Astrocyte (in vitro differentiated cells and primary cell): ENCODE results near the gene NPAT. TPM values are rescaled to one million over a fixed set of nuclear protein-coding genes. Genes with fewer than 3 reads are reported as not detected.

ENCODE experiments used
- DNase-seq: peaks from one replicate; pipeline ENCODE4 v3.0.0-alpha.2; 2010; ENCODE audit warnings: low read depth
- FAIRE-seq: peaks from 2 replicates; lab custom pipeline; 2011; peaks lifted over from hg19 to GRCh38; lab: Jason Lieb, UNC
- H2AFZ ChIP-seq: 2 replicates; pipeline ENCODE4 v1.6.0; 2012; ENCODE audit warnings: low read depth, low read length, inconsistent platforms
- H3K27ac ChIP-seq: 2 replicates; pipeline ENCODE4 v1.5.1; 2011; ENCODE audit warnings: low read depth, low read length, inconsistent platforms
- H3K27me3 ChIP-seq: 2 replicates; pipeline ENCODE4 v1.6.0; 2011; ENCODE audit warnings: low read length, inconsistent platforms; ENCODE audit not compliant: insufficient read depth
- H3K36me3 ChIP-seq: 2 replicates; pipeline ENCODE4 v1.5.1; 2011; ENCODE audit warnings: low read length, inconsistent platforms; ENCODE audit not compliant: insufficient read depth
- H3K4me1 ChIP-seq: 2 replicates; pipeline ENCODE4 v1.5.1; 2011; ENCODE audit warnings: low read length, inconsistent platforms; ENCODE audit not compliant: insufficient read depth
- H3K4me2 ChIP-seq: 2 replicates; pipeline ENCODE4 v1.6.0; 2012; ENCODE audit warnings: low read length, inconsistent platforms
- H3K4me3 ChIP-seq: 2 replicates; pipeline ENCODE4 v1.5.1; 2011; ENCODE audit warnings: low read depth, mild to moderate bottlenecking, low read length, inconsistent platforms; ENCODE audit not compliant: insufficient read depth
- H3K79me2 ChIP-seq: 2 replicates; pipeline ENCODE4 v1.6.0; 2012; ENCODE audit warnings: mild to moderate bottlenecking, low read length, inconsistent platforms; ENCODE audit not compliant: insufficient read depth
- H3K9ac ChIP-seq: 2 replicates; pipeline ENCODE4 v1.6.0; 2012; ENCODE audit warnings: mild to moderate bottlenecking, low read length, inconsistent platforms
- H3K9me3 ChIP-seq: 2 replicates; pipeline ENCODE4 v1.5.1; 2012; ENCODE audit warnings: low read depth, mild to moderate bottlenecking, low read length, inconsistent platforms; ENCODE audit not compliant: insufficient read depth
- H4K20me1 ChIP-seq: 2 replicates; pipeline ENCODE4 v1.6.0; 2012; ENCODE audit warnings: low read length, inconsistent platforms; ENCODE audit not compliant: insufficient read depth
- H3K27ac Mint-ChIP-seq: one replicate; pipeline ENCODE4 v1.8.0; 2021; ENCODE audit warnings: mild to moderate bottlenecking, mixed read lengths; ENCODE audit not compliant: unreplicated experiment
- H3K27me3 Mint-ChIP-seq: one replicate; pipeline ENCODE4 v1.8.0; 2021; ENCODE audit warnings: low read depth, mixed read lengths; ENCODE audit not compliant: unreplicated experiment
- H3K36me3 Mint-ChIP-seq: one replicate; pipeline ENCODE4 v1.8.0; 2021; ENCODE audit warnings: low read depth, mixed read lengths; ENCODE audit not compliant: unreplicated experiment
- H3K4me1 Mint-ChIP-seq: one replicate; pipeline ENCODE4 v1.8.0; 2021; ENCODE audit warnings: low read depth, mixed read lengths; ENCODE audit not compliant: unreplicated experiment
- H3K4me3 Mint-ChIP-seq: one replicate; pipeline ENCODE4 v1.8.0; 2021; ENCODE audit warnings: mild to moderate bottlenecking, moderate library complexity, mixed read lengths; ENCODE audit not compliant: unreplicated experiment
- H3K9me3 Mint-ChIP-seq: one replicate; pipeline ENCODE4 v1.8.0; 2021; ENCODE audit warnings: mild to moderate bottlenecking, mixed read lengths; ENCODE audit not compliant: unreplicated experiment
- EZH2 ChIP-seq: IDR thresholded peaks from 2 replicates; pipeline ENCODE4 v1.6.1; 2012; ENCODE audit warnings: mild to moderate bottlenecking, low read length, inconsistent platforms; ENCODE audit not compliant: insufficient read depth
- total RNA-seq: library from RNA; stranded (reverse); gene quantifications from 2 replicates; pipeline ENCODE4 v1.2.1, GENCODE V29; 2021
- TF ChIP-seq, protein P1 (sequence below): IDR thresholded peaks from 2 replicates; pipeline ENCODE4 v1.5.1; 2011; ENCODE audit warnings: low read depth, mild to moderate bottlenecking, inconsistent platforms, low read length, moderate library complexity; ENCODE audit not compliant: insufficient read depth

The NPAT gene
- total RNA-seq, 1 donor from 2014 or later = 10.4 TPM

DNA sequence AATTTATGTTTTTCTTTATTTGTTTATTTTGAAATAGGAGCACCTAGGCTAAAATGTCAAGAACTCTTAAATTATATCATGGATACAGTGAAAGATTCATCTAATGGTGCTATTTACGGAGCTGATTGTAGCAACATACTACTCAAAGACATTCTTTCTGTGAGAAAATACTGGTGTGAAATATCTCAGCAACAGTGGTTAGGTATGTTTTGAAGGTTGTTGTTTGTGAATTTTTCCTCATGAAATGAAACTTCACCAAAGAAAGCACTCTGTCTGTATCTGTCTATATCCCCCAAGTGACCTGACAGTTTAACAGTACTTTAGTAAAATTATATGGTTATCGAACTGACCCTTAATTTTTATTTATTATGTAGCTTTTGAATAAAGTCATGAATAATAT lies 13.2 kb upstream of the NPAT start:
- no peaks in the 10 kb centered on the region for H3K9me3 ChIP-seq
- no peaks in the 10 kb centered on the region for H3K27me3 Mint-ChIP-seq
- no peak overlapping the region for H2AFZ ChIP-seq
- no peak overlapping the region for H3K4me3 Mint-ChIP-seq
- H3K79me2 ChIP-seq = no peaks in the 10 kb centered on the region
- no peak for TF ChIP-seq EZH2
- TF ChIP-seq, protein P1, sequence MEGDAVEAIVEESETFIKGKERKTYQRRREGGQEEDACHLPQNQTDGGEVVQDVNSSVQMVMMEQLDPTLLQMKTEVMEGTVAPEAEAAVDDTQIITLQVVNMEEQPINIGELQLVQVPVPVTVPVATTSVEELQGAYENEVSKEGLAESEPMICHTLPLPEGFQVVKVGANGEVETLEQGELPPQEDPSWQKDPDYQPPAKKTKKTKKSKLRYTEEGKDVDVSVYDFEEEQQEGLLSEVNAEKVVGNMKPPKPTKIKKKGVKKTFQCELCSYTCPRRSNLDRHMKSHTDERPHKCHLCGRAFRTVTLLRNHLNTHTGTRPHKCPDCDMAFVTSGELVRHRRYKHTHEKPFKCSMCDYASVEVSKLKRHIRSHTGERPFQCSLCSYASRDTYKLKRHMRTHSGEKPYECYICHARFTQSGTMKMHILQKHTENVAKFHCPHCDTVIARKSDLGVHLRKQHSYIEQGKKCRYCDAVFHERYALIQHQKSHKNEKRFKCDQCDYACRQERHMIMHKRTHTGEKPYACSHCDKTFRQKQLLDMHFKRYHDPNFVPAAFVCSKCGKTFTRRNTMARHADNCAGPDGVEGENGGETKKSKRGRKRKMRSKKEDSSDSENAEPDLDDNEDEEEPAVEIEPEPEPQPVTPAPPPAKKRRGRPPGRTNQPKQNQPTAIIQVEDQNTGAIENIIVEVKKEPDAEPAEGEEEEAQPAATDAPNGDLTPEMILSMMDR = no peak
- no peaks in the 10 kb centered on the region for H3K4me1 ChIP-seq
- peaks cover 2% of the 10 kb centered on the region for H4K20me1 ChIP-seq
- H3K36me3 ChIP-seq = peaks cover 22% of the 10 kb centered on the region
- FAIRE-seq (no peak), DNase-seq (no peak)
- H3K9me3 Mint-ChIP-seq = no peaks in the 10 kb centered on the region
- no peak overlapping the region for H3K27ac ChIP-seq
- H3K27me3 ChIP-seq = no peaks in the 10 kb centered on the region
- H3K36me3 Mint-ChIP-seq = peaks cover 5% of the 10 kb centered on the region
- no peak overlapping the region for H3K4me2 ChIP-seq
- no peak overlapping the region for H3K9ac ChIP-seq
- H3K27ac Mint-ChIP-seq = no peak overlapping the region
- no peak overlapping the region for H3K4me3 ChIP-seq
- H3K4me1 Mint-ChIP-seq = peaks cover 7% of the 10 kb centered on the region

DNA sequence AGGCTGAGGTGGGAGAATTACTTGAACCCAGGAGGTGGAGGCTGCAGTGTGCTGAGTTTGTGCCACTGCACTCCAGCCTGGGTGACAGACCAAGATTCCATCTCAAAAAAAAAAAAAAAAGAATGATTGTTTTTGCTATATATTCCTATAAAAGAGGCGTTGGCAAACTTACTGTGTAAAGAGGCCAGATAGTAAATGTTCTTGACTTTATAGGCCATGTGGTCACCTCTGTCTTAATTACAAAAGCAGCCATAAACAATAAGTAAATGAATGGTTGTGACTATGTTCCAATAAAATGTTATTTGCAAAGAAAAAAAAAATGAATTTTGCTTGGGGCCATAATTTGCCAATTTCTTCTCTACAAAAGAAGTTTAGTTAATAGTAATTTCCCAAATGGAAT lies 12.8 kb upstream of the NPAT start:
- Mint-ChIP-seq H3K27ac (no peak overlapping the region), H3K4me1 (peaks cover 7% of the 10 kb centered on the region), H3K9me3 (no peaks in the 10 kb centered on the region), H3K27me3 (no peaks in the 10 kb centered on the region), H3K4me3 (no peak overlapping the region), H3K36me3 (peaks cover 5% of the 10 kb centered on the region)
- H4K20me1 ChIP-seq = peaks cover 2% of the 10 kb centered on the region
- no peak overlapping the region for H3K27ac ChIP-seq
- no peak overlapping the region for H3K4me3 ChIP-seq
- H3K79me2 ChIP-seq = no peaks in the 10 kb centered on the region
- H3K9me3 ChIP-seq = no peaks in the 10 kb centered on the region
- peaks cover 19% of the 10 kb centered on the region for H3K36me3 ChIP-seq
- H3K4me1 ChIP-seq = no peaks in the 10 kb centered on the region
- H2AFZ ChIP-seq = no peak overlapping the region
- TF ChIP-seq, protein P1 = no peak
- DNase-seq = no peak
- H3K4me2 ChIP-seq = no peak overlapping the region
- H3K27me3 ChIP-seq = no peaks in the 10 kb centered on the region
- FAIRE-seq = no peak
- no peak overlapping the region for H3K9ac ChIP-seq

DNA sequence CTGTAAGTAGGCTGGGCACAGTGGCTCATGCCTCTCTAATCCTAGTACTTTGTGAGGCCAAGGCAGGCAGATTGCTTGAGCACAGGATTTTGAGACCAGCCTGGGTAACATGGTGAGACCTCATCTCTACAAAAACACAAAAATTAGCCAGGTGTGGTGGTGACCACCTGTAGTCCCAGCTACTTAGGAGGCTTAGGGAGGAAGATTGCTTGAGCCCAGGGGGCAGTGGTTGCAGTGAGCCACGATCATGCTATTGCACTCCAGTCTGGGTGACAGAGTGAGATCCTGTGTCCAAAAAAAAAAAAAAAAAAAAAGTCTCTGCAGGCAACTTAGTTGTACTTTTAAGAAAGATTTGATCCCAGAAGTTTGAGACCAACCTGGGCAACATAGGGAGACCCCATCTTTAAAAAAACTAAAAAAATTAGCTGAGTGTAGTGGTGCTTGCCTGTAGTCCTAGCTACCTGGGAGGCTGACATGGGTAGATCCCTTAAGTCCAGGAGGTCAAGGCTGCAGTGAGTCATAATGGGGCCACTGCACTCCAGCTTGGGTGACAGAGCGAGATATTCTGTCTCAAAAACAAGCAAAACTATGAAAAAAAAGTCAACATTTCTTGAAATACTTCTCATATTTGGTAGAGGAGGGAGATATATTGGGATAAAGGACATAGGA lies 11.0 kb upstream of the NPAT start:
- no peak overlapping the region for H3K4me3 Mint-ChIP-seq
- H3K36me3 ChIP-seq = peaks cover 28% of the 10 kb centered on the region

More for the DNA sequence above, 11.0 kb upstream of the NPAT start:
- Histone ChIP-seq H3K27me3 (no peaks in the 10 kb centered on the region), H3K79me2 (no peaks in the 10 kb centered on the region), H3K4me2 (no peak overlapping the region), H3K27ac (no peak overlapping the region), H3K4me1 (no peaks in the 10 kb centered on the region), H3K9me3 (no peaks in the 10 kb centered on the region), H3K9ac (no peak overlapping the region), H4K20me1 (peaks cover 2% of the 10 kb centered on the region), H2AFZ (no peak overlapping the region), H3K4me3 (no peak overlapping the region)
- no peaks in the 10 kb centered on the region for H3K27me3 Mint-ChIP-seq
- no peaks in the 10 kb centered on the region for H3K9me3 Mint-ChIP-seq
- H3K4me1 Mint-ChIP-seq = peaks cover 7% of the 10 kb centered on the region
- FAIRE-seq (no peak), DNase-seq (no peak)
- TF ChIP-seq, protein P1 = no peak
- TF ChIP-seq EZH2 = no peak
- no peak overlapping the region for H3K27ac Mint-ChIP-seq
- peaks cover 7% of the 10 kb centered on the region for H3K36me3 Mint-ChIP-seq
